GM12878 (cell line): Measurements from ENCODE around the gene RAD51B.

ENCODE experiments used
- ATF2 ChIP-seq: IDR thresholded peaks from 2 replicates; pipeline ENCODE4 v1.6.1; 2012; ENCODE audit warnings: low read length, inconsistent platforms
- CHD2 ChIP-seq: IDR thresholded peaks from 2 replicates; pipeline ENCODE4 v1.6.1; 2011; ENCODE audit warnings: low read depth, low read length, improper control_type of control experiment, borderline replicate concordance
- CTCF ChIP-seq, 3 experiments: IDR thresholded peaks in 2 of 3; conservative IDR thresholded peaks in 1 of 3; 2 replicates each; pipeline ENCODE4 v1.5.1; 2011; ENCODE audit warnings: low read depth in 3 of 3, low read length in 3 of 3, mild to moderate bottlenecking in 3 of 3, control low read depth in 2 of 3, moderate library complexity in 2 of 3, inconsistent platforms in 1 of 3, mixed read lengths in 1 of 3; ENCODE audit not compliant: control insufficient read depth in 2 of 3, insufficient read depth in 1 of 3; ENCODE audit errors: extremely low read depth in 1 of 3
- MAX ChIP-seq: IDR thresholded peaks from 2 replicates; pipeline ENCODE4 v1.6.1; 2012; ENCODE audit warnings: low read depth, low read length, improper control_type of control experiment
- POLR2AphosphoS5 ChIP-seq: IDR thresholded peaks from 2 replicates; pipeline ENCODE4 v1.6.1; 2011; ENCODE audit warnings: mild to moderate bottlenecking, low read length, inconsistent platforms
- SMAD1 ChIP-seq: fragments of 450-650 bp; IDR thresholded peaks from 2 replicates; pipeline ENCODE4 v1.6.1; 2018; ENCODE audit warnings: mild to moderate bottlenecking, low read depth; ENCODE audit not compliant: partially characterized antibody
- SMC3 ChIP-seq: IDR thresholded peaks from 2 replicates; pipeline ENCODE4 v1.6.1; 2011; ENCODE audit warnings: low read length, improper control_type of control experiment, borderline replicate concordance
- SREBF1 ChIP-seq: IDR thresholded peaks from 2 replicates; pipeline ENCODE4 v1.6.1; 2012; ENCODE audit warnings: mild to moderate bottlenecking, low read length
- ZNF207 ChIP-seq: fragments of 450-650 bp; IDR thresholded peaks from 2 replicates; pipeline ENCODE4 v1.6.1; 2014; ENCODE audit warnings: antibody characterized with exemption, mild to moderate bottlenecking, borderline replicate concordance
- ZNF217 ChIP-seq: fragments of 450-650 bp; IDR thresholded peaks from 2 replicates; pipeline ENCODE4 v1.6.1; 2017; ENCODE audit warnings: antibody characterized with exemption, mild to moderate bottlenecking
- ZZZ3 ChIP-seq: IDR thresholded peaks from 2 replicates; pipeline ENCODE4 v1.6.1; 2011; ENCODE audit warnings: low read depth; ENCODE audit not compliant: control insufficient read depth, insufficient read length

GRCh38 chr14:68363843-68364767 lies 544.5 kb downstream of the RAD51B start:
- TF ChIP-seq SMC3 (no peak), ZZZ3 (no peak), CTCF (IDR thresholded peaks at IDR 0.05 in 2 of 3, conservative IDR thresholded peaks at IDR 0.05 in 1 of 3; ENCODE audit: control insufficient read depth in 2 of 3, extremely low read depth in 1 of 3, insufficient read depth in 1 of 3, low read depth in 3 of 3, low read length in 3 of 3) (no peak), SREBF1 (no peak), MAX (no peak), ATF2 (no peak), POLR2AphosphoS5 (no peak), SMAD1 (no peak), ZNF217 (no peak), ZNF207 (no peak), CHD2 (no peak)
